Testis (tissue), 3 donors: ENCODE measurements around the gene UEVLD. TPM values are rescaled to one million over a fixed set of nuclear protein-coding genes. Genes with fewer than 3 reads are reported as not detected.

Source experiments
- DNase-seq: peaks from one replicate; pipeline ENCODE4 v3.0.0-alpha.2; 2019
- H3K27ac ChIP-seq, 2 donors: fragments of 200-600 bp; sonication (generic); one replicate each; pipeline ENCODE4 v1.5.1; 2019
- H3K27me3 ChIP-seq: fragments of 200-600 bp; sonication (generic); one replicate; pipeline ENCODE4 v1.5.1; 2019
- H3K36me3 ChIP-seq: fragments of 200-600 bp; sonication (generic); one replicate; pipeline ENCODE4 v1.5.1; 2017; ENCODE audit warnings: low read depth; ENCODE audit errors: missing control alignments
- H3K4me1 ChIP-seq: fragments of 200-600 bp; sonication (generic); one replicate; pipeline ENCODE4 v1.5.1; 2019
- H3K4me3 ChIP-seq, 2 donors: fragments of 200-600 bp; sonication (generic); one replicate each; pipeline ENCODE4 v1.5.1; 2017 to 2019
- H3K9me3 ChIP-seq: fragments of 200-600 bp; sonication (generic); one replicate; pipeline ENCODE4 v1.5.1; 2017
- CTCF ChIP-seq, 3 experiments: fragments of 450-650 bp in 2 of 3; fragments of 200-600 bp in 1 of 3; sonication (generic) in 1 of 3; IDR thresholded peaks; one replicate each; pipeline ENCODE4 v1.5.1; 2016 to 2019; ENCODE audit warnings: antibody characterized with exemption in 3 of 3, mild to moderate bottlenecking in 2 of 3, moderate library complexity in 1 of 3
- POLR2A ChIP-seq: fragments of 450-650 bp; IDR thresholded peaks from one replicate; pipeline ENCODE4 v1.6.1; 2017; ENCODE audit warnings: antibody characterized with exemption, mild to moderate bottlenecking, moderate library complexity
- WGBS, 2 donors: methylation state at CpG; one replicate each; pipeline ENCODE4 v1.1.5; 2018; 5-methylcytosine and 5-hydroxymethylcytosine counted together
- intact Hi-C: fragments of 100-400 bp; cut with DNase I; formaldehyde crosslinking; loops from one replicate; pipeline ENCODE4 v1.15.1; 2023; ENCODE audit warnings: low total_unique reads
- polyA plus RNA-seq: library from polyadenylated mRNA; stranded (reverse); fragments of 350-450 nt; fragmentation: Illumina TruSeq; extraction: RNeasy Lipid Tissue Mini Kit (QIAGEN cat#74804); gene quantifications from one replicate; pipeline ENCODE4 v1.2.3, GENCODE V29; 2014; ENCODE audit warnings: low read depth, low replicate concordance; ENCODE audit not compliant: insufficient read depth
- total RNA-seq, 2 donors: library from RNA; depleted of rRNA; stranded (reverse); fragments of >200 nt; gene quantifications; one replicate each; pipeline ENCODE4 v1.2.3, GENCODE V29; 2016

The UEVLD gene
- total and polyA plus RNA-seq, 3 donors from 2014 or later, result 15.1 to 25.7 (median 21.9) TPM

GRCh38 chr11:18581825-18582224 is 6.7 kb downstream of the UEVLD start:
- no peaks in the 10 kb centered on the region for H3K27me3 ChIP-seq
- WGBS, 2 donors, result 63% methylated on average over 1 of the region's 1 CpG

GRCh38 chr11:18580113-18580766 is 8.3 kb downstream of the UEVLD start:
- Histone ChIP-seq H3K27ac (no peak overlapping the region), H3K36me3 (no peaks in the 10 kb centered on the region), H3K27me3 (no peaks in the 10 kb centered on the region), H3K4me1 (no peaks in the 10 kb centered on the region), H3K4me3 (no peak overlapping the region), H3K9me3 (no peaks in the 10 kb centered on the region)
- WGBS, 2 donors, result 72 to 88% methylated on average over 2 of the region's 2 CpGs
- intact Hi-C loops, result loop anchor here (10.0 kb wide), 1 partner anchor 55 kb away; the partner anchor contains the start of gene SPTY2D1
- TF ChIP-seq POLR2A, result no peak
- TF ChIP-seq CTCF (IDR thresholded peaks at IDR 0.05), result no peak
- no peak for DNase-seq

More at GRCh38 chr11:18581825-18582224, 6.7 kb downstream of the UEVLD start:
- Histone ChIP-seq H3K4me1 (no peaks in the 10 kb centered on the region), H3K4me3 (no peak overlapping the region), H3K9me3 (no peaks in the 10 kb centered on the region), H3K27ac (no peak overlapping the region), H3K36me3 (no peaks in the 10 kb centered on the region)
- no peak for DNase-seq
- intact Hi-C loops, result loop anchor here (10.0 kb wide), 1 partner anchor 53 kb away; the partner anchor contains the start of gene SPTY2D1
- TF ChIP-seq CTCF (IDR thresholded peaks at IDR 0.05) (no peak), POLR2A (no peak)

GRCh38 chr11:18578975-18579598 is 9.4 kb downstream of the UEVLD start:
- H3K9me3 ChIP-seq, result no peaks in the 10 kb centered on the region
- TF ChIP-seq CTCF (IDR thresholded peaks at IDR 0.05), result no peak
- no peak for TF ChIP-seq POLR2A
- H3K27ac ChIP-seq, result no peak overlapping the region
- intact Hi-C loops, result no loop called here
- WGBS, 2 donors, result 90 to 91% methylated on average over 14 of the region's 14 CpGs
- no peak for DNase-seq
- no peaks in the 10 kb centered on the region for H3K4me1 ChIP-seq
- H3K4me3 ChIP-seq, result no peak overlapping the region
- H3K27me3 ChIP-seq, result no peaks in the 10 kb centered on the region
- no peaks in the 10 kb centered on the region for H3K36me3 ChIP-seq

- intact Hi-C loops, result no loop called here
- no peaks in the 10 kb centered on the region for H3K36me3 ChIP-seq
- H3K4me3 ChIP-seq, result no peak overlapping the region
- DNase-seq, result no peak
- no peaks in the 10 kb centered on the region for H3K9me3 ChIP-seq
- no peaks in the 10 kb centered on the region for H3K27me3 ChIP-seq
- WGBS, 2 donors, result 95 to 97% methylated on average over 1 of the region's 1 CpG
- TF ChIP-seq CTCF (IDR thresholded peaks at IDR 0.05) (no peak), POLR2A (no peak)
- no peak overlapping the region for H3K27ac ChIP-seq
- no peaks in the 10 kb centered on the region for H3K4me1 ChIP-seq
Observed at GRCh38 chr11:18575361-18575760, 13.2 kb downstream of the UEVLD start.

- Histone ChIP-seq H3K27ac (no peak overlapping the region), H3K4me1 (no peaks in the 10 kb centered on the region), H3K36me3 (no peaks in the 10 kb centered on the region), H3K27me3 (no peaks in the 10 kb centered on the region), H3K9me3 (no peaks in the 10 kb centered on the region), H3K4me3 (no peak overlapping the region)
- intact Hi-C loops, result no loop called here
- TF ChIP-seq POLR2A, result no peak
- no peak for TF ChIP-seq CTCF (IDR thresholded peaks at IDR 0.05)
- 94% methylated on average over 3 of the region's 3 CpGs for WGBS, 2 donors
- DNase-seq, result no peak
Observed at GRCh38 chr11:18567081-18567480, 21.5 kb downstream of the UEVLD start.
